Stimulated activated CD8-positive, alpha-beta memory T cell treated with anti-CD3 and anti-CD28 coated beads, Interleukin-12 subunit alpha, Interleukin-12 subunit beta, amount 100 ng/mL, for 1 hour (primary cell): ENCODE data around the gene LCNL1.

Experiments
- DNase-seq: peaks from one replicate; pipeline ENCODE4 v3.0.0-alpha.2; 2020; ENCODE audit warnings: low read depth

The LCNL1 gene

GRCh38 chr9:136960212-136960937, 22.4 kb upstream of the LCNL1 start:
- no peak for DNase-seq

- no peak for DNase-seq
Measured at GRCh38 chr9:136960938-136961275, 21.9 kb upstream of the LCNL1 start.

GRCh38 chr9:136961279-136962065, 21.3 kb upstream of the LCNL1 start:
- DNase-seq: no peak

- DNase-seq: no peak
Measured at GRCh38 chr9:136962163-136962562, 20.6 kb upstream of the LCNL1 start.

GRCh38 chr9:136962701-136963248, 20.0 kb upstream of the LCNL1 start:
- DNase-seq: no peak

GRCh38 chr9:136963341-136963740, 19.5 kb upstream of the LCNL1 start:
- no peak for DNase-seq

GRCh38 chr9:136963751-136964150, 19.0 kb upstream of the LCNL1 start:
- no peak for DNase-seq

- DNase-seq: no peak
Measured at GRCh38 chr9:136964171-136964689, 18.6 kb upstream of the LCNL1 start.

GRCh38 chr9:136964833-136965422, 17.9 kb upstream of the LCNL1 start:
- DNase-seq: no peak

GRCh38 chr9:136965771-136966484, 16.9 kb upstream of the LCNL1 start:
- DNase-seq: no peak

- no peak for DNase-seq
Measured at GRCh38 chr9:136968333-136969127, 14.3 kb upstream of the LCNL1 start.

- DNase-seq: no peak
Measured at GRCh38 chr9:136969150-136969549, 13.6 kb upstream of the LCNL1 start.

- DNase-seq: no peak
Measured at GRCh38 chr9:136969774-136970173, 13.0 kb upstream of the LCNL1 start.

- no peak for DNase-seq
Measured at GRCh38 chr9:136970361-136970760, 12.4 kb upstream of the LCNL1 start.

- no peak for DNase-seq
Measured at GRCh38 chr9:136971746-136972145, 11.0 kb upstream of the LCNL1 start.

GRCh38 chr9:136972335-136972734, 10.5 kb upstream of the LCNL1 start:
- no peak for DNase-seq

- no peak for DNase-seq
Measured at GRCh38 chr9:136972743-136973142, 10.1 kb upstream of the LCNL1 start.

- DNase-seq: no peak
Measured at GRCh38 chr9:136973618-136974617, 8.9 kb upstream of the LCNL1 start.

GRCh38 chr9:136974817-136975535, 7.8 kb upstream of the LCNL1 start:
- DNase-seq: no peak
